GM23248 (cell line): ENCODE data around the gene MSS51. TPM values are rescaled to one million over a fixed set of nuclear protein-coding genes. Genes with fewer than 3 reads are reported as not detected.

Source experiments
- DNase-seq: peaks from one replicate; pipeline ENCODE4 v3.0.0-alpha.2; 2015
- H2AFZ ChIP-seq: fragments of 200-600 bp; sonication (generic); 2 replicates; pipeline ENCODE4 v1.6.1; 2016; ENCODE audit warnings: antibody characterized with exemption
- H3F3A ChIP-seq: fragments of 200-600 bp; sonication (generic); 2 replicates; pipeline ENCODE4 v1.6.1; 2016; ENCODE audit warnings: mild to moderate bottlenecking, antibody characterized with exemption, mixed run types; ENCODE audit not compliant: insufficient read depth
- H3K27ac ChIP-seq: fragments of 200-600 bp; sonication (generic); 2 replicates; pipeline ENCODE4 v1.5.1; 2016; ENCODE audit warnings: mild to moderate bottlenecking
- H3K27me3 ChIP-seq: fragments of 200-600 bp; sonication (generic); replicated peaks from 2 replicates; pipeline ENCODE4 v1.6.1; 2016; ENCODE audit warnings: mild to moderate bottlenecking; ENCODE audit not compliant: insufficient read depth
- H3K36me3 ChIP-seq: fragments of 200-600 bp; sonication (generic); 2 replicates; pipeline ENCODE4 v1.6.1; 2016; ENCODE audit warnings: low read depth, mild to moderate bottlenecking
- H3K4me1 ChIP-seq: fragments of 200-600 bp; sonication (generic); 2 replicates; pipeline ENCODE4 v1.6.1; 2016; ENCODE audit warnings: mild to moderate bottlenecking; ENCODE audit not compliant: insufficient read depth
- H3K4me2 ChIP-seq: fragments of 200-600 bp; sonication (generic); one replicate; pipeline ENCODE4 v1.6.1; 2016; ENCODE audit warnings: mild to moderate bottlenecking; ENCODE audit not compliant: unreplicated experiment
- H3K4me3 ChIP-seq: fragments of 200-600 bp; sonication (generic); 2 replicates; pipeline ENCODE4 v1.5.1; 2016; ENCODE audit warnings: mild to moderate bottlenecking
- H3K79me2 ChIP-seq: fragments of 200-600 bp; sonication (generic); 2 replicates; pipeline ENCODE4 v1.6.1; 2016; ENCODE audit warnings: mild to moderate bottlenecking; ENCODE audit not compliant: insufficient read depth
- H3K9ac ChIP-seq: fragments of 200-600 bp; sonication (generic); 2 replicates; pipeline ENCODE4 v1.6.1; 2016; ENCODE audit warnings: mild to moderate bottlenecking
- H3K9me2 ChIP-seq: fragments of 200-600 bp; sonication (generic); 2 replicates; pipeline ENCODE4 v1.6.1; 2016; ENCODE audit warnings: mixed run types, mild to moderate bottlenecking, moderate library complexity; ENCODE audit not compliant: insufficient read depth
- H3K9me3 ChIP-seq: fragments of 200-600 bp; sonication (generic); one replicate; pipeline ENCODE4 v1.6.1; 2017; ENCODE audit warnings: low read depth
- H4K20me1 ChIP-seq: fragments of 200-600 bp; sonication (generic); 2 replicates; pipeline ENCODE4 v1.6.0; 2016; ENCODE audit not compliant: insufficient read depth
- EZH2 ChIP-seq: fragments of 200-600 bp; sonication (generic); IDR thresholded peaks from 2 replicates; pipeline ENCODE4 v1.6.1; 2018; ENCODE audit warnings: antibody characterized with exemption, mild to moderate bottlenecking; ENCODE audit not compliant: insufficient read depth, poor library complexity, severe bottlenecking
- EZH2phosphoT487 ChIP-seq: fragments of 200-600 bp; sonication (generic); IDR thresholded peaks from 2 replicates; pipeline ENCODE4 v1.6.1; 2018; ENCODE audit warnings: antibody characterized with exemption, moderate library complexity, mild to moderate bottlenecking, low read depth; ENCODE audit not compliant: insufficient read depth
- WGBS, 2 experiments: methylation state at CpG; one replicate each; pipeline ENCODE4 v1.1.6; 2015 to 2017; ENCODE audit warnings: low lambda C conversion rate in 2 of 2, low coverage in 1 of 2; ENCODE audit errors: missing lambda C conversion rate in 2 of 2; 5-methylcytosine and 5-hydroxymethylcytosine counted together
- in situ Hi-C: fragments of 300-500 bp; cut with MboI; formaldehyde crosslinking; loops from 2 replicates; pipeline ENCODE4 v1.15.0; 2020
- polyA plus RNA-seq: library from polyadenylated mRNA; unstranded; fragments of >200 nt; fragmentation: Nextera tagmentation; extraction: Ambion mirVana; gene quantifications from 2 replicates; pipeline ENCODE4 v1.2.1, GENCODE V29; 2016
- total RNA-seq: library from RNA; depleted of rRNA; stranded (reverse); fragments of >200 nt; shearing (Covaris generic); gene quantifications from 2 replicates; pipeline ENCODE4 v1.2.3, GENCODE V29; 2014

The MSS51 gene
- total and polyA plus RNA-seq, 2 experiments from 2014 or later, result 0.26 to 1.5 TPM

DNA sequence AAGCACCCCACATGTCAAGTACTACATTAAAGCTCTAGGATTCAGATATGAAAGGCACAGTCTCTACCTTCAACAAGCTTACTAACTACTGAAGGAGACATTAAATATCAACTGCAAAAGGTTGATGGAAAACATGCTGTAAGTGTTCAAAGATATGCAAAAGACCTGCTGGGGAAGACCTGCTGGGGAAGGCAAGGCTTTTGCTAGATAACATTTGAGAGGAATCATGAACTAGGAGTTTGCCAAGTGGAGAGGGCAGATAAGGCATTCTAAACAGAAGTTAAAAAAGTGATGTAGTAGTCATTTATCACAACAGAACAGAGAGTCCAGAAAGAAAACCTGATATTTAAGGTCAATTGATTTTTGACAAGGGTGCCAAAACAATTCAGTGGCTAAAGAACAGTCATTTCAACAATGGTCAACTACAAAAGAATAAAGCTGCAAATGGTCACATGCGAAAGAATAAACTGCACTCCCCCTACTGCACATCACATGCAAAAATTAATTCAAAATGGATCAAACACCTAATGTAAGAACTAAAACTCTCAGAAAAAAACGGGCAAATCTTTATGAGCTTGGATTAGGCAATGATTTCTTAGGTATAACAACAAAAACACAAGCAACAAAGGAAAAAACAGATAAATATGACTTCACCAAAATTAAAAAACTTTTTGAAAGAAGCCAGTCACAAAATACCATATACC is 23.0 kb upstream of the MSS51 start:
- Histone ChIP-seq H3K9me3 (no peaks in the 10 kb centered on the region), H2AFZ (no peak overlapping the region), H3K36me3 (peaks cover 13% of the 10 kb centered on the region; the same call in 1 of the 2 replicates), H4K20me1 (no peaks in the 10 kb centered on the region), H3K79me2 (no peaks in the 10 kb centered on the region), H3K4me2 (no peak overlapping the region), H3F3A (no peaks in the 10 kb centered on the region), H3K27me3 (no peaks in the 10 kb centered on the region), H3K9me2 (no peaks in the 10 kb centered on the region), H3K4me3 (no peak overlapping the region), H3K9ac (no peak overlapping the region), H3K27ac (no peak overlapping the region), H3K4me1 (no peaks in the 10 kb centered on the region)
- WGBS, 2 experiments, result 90 to 93% methylated on average over 2 of the region's 2 CpGs
- no peak for DNase-seq
- in situ Hi-C loops, result no loop called here
- TF ChIP-seq EZH2 (no peak), EZH2phosphoT487 (no peak)

DNA sequence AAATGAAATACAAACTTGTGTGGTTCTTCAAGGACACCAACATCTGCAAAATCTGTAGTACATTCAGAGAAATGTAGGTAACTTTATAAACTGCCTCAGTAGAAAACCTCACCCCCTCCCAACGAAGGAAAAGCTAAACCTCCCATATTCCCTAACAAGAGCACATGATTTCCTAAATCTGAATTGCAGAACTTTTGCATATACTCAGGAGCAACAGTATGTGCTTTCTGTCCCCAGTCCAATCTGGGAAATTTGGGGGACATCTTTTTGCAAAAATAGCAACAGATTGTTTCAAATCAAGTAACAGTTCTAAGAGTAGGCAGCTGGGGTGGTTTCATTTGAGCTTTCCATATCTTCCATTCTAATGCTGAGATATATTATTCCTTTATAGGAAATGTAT is 15.8 kb upstream of the MSS51 start:
- Histone ChIP-seq H3K36me3 (peaks cover 31% of the 10 kb centered on the region), H3K4me1 (no peaks in the 10 kb centered on the region), H3K9me2 (no peaks in the 10 kb centered on the region), H3K4me2 (no peak overlapping the region), H3K27me3 (no peaks in the 10 kb centered on the region), H3K27ac (no peak overlapping the region), H3K9me3 (no peaks in the 10 kb centered on the region), H3K79me2 (no peaks in the 10 kb centered on the region), H4K20me1 (no peaks in the 10 kb centered on the region), H3F3A (no peaks in the 10 kb centered on the region), H3K4me3 (no peak overlapping the region), H3K9ac (no peak overlapping the region), H2AFZ (no peak overlapping the region)
- in situ Hi-C loops, result no loop called here
- DNase-seq, result no peak
- TF ChIP-seq EZH2phosphoT487 (no peak), EZH2 (no peak)
- 93 to 96% methylated on average over 1 of the region's 1 CpG for WGBS, 2 experiments

DNA sequence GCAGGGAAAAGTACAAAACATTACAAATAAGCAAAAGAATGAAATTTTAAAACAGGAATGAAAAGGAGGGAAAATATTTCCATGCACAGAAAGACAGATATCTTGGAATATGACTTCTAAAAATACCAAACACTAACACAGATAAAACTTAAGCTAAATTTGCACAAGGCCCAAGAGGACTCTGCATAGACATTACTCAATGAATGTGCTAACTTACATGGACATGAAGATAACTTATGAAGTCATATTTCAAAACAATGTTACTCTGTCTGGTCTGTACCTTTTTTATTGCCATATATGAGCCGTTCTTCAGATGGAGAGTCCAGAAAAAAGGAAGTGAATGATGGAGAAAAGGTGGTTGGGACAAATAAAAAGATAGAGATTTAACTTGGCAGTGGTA is 15.0 kb upstream of the MSS51 start:
- Histone ChIP-seq H3K27me3 (no peaks in the 10 kb centered on the region), H3F3A (no peaks in the 10 kb centered on the region), H3K4me1 (no peaks in the 10 kb centered on the region), H2AFZ (no peak overlapping the region), H3K27ac (no peak overlapping the region), H3K36me3 (peaks cover 35% of the 10 kb centered on the region), H3K79me2 (no peaks in the 10 kb centered on the region), H3K9me2 (no peaks in the 10 kb centered on the region), H3K9me3 (no peaks in the 10 kb centered on the region), H4K20me1 (no peaks in the 10 kb centered on the region), H3K9ac (no peak overlapping the region), H3K4me2 (no peak overlapping the region), H3K4me3 (no peak overlapping the region)
- WGBS, 2 experiments, result 43 to 67% methylated on average over 1 of the region's 1 CpG
- DNase-seq, result no peak
- no peak for TF ChIP-seq EZH2phosphoT487
- TF ChIP-seq EZH2, result no peak
- in situ Hi-C loops, result no loop called here

DNA sequence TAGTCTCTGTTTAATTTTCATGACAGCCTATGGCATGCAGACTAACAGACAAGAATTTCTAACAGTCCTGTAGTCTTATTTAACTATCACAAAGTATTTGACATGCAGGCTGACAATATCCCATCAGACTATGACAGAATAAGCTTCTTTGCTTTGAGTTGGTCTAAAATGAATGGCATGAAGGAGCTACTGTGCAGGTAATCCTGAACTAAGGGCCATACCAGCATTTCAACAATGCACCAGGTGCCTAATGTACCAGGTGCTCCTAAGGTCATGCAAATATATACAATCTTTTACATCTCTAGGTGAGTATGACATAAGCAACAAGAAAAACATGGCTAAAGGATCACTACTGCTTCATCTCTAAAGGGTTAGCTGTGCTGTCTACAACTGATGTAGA is 13.6 kb upstream of the MSS51 start:
- Histone ChIP-seq H3K4me3 (no peak overlapping the region), H3K9ac (no peak overlapping the region), H4K20me1 (no peaks in the 10 kb centered on the region), H3K4me2 (no peak overlapping the region), H3K27me3 (no peaks in the 10 kb centered on the region), H3F3A (peaks cover 7% of the 10 kb centered on the region), H3K27ac (no peak overlapping the region), H3K9me2 (no peaks in the 10 kb centered on the region), H3K4me1 (no peaks in the 10 kb centered on the region), H3K36me3 (peaks cover 27% of the 10 kb centered on the region), H3K9me3 (no peaks in the 10 kb centered on the region), H3K79me2 (no peaks in the 10 kb centered on the region), H2AFZ (no peak overlapping the region)
- no peak for DNase-seq
- in situ Hi-C loops, result no loop called here
- TF ChIP-seq EZH2phosphoT487 (no peak), EZH2 (no peak)

GRCh38 chr10:73444457-73444856 is 11.1 kb upstream of the MSS51 start:
- in situ Hi-C loops, result no loop called here
- H3K9me3 ChIP-seq, result no peaks in the 10 kb centered on the region
- H3F3A ChIP-seq, result peaks cover 32% of the 10 kb centered on the region
- H3K9ac ChIP-seq, result no peak overlapping the region
- no peaks in the 10 kb centered on the region for H3K27me3 ChIP-seq
- H3K27ac ChIP-seq, result no peak overlapping the region
- peaks cover 12% of the 10 kb centered on the region for H3K4me1 ChIP-seq
- H4K20me1 ChIP-seq, result no peaks in the 10 kb centered on the region
- no peak overlapping the region for H3K4me3 ChIP-seq
- H3K4me2 ChIP-seq, result no peak overlapping the region
- H3K36me3 ChIP-seq, result peaks cover 34% of the 10 kb centered on the region
- DNase-seq, result no peak
- WGBS, 2 experiments, result 100% methylated on average over 1 of the region's 1 CpG
- TF ChIP-seq EZH2phosphoT487, result no peak
- H3K79me2 ChIP-seq, result no peaks in the 10 kb centered on the region
- H3K9me2 ChIP-seq, result no peaks in the 10 kb centered on the region
- H2AFZ ChIP-seq, result no peak overlapping the region
